SW480 (cell line): ENCODE data around the gene TBC1D13.
A peak's percentile ranks its signal among the peaks of the same experiment; 100 is the strongest.
"Not testable (repeated sequence)": the region's sequence is repeated elsewhere in the genome, so short reads cannot be mapped to it uniquely, and the experiment has no call there.

ENCODE experiments used
- DNase-seq: peaks from one replicate; pipeline ENCODE4 v3.0.0-alpha.2; 2016; ENCODE audit warnings: low spot score

The TBC1D13 gene

DNA sequence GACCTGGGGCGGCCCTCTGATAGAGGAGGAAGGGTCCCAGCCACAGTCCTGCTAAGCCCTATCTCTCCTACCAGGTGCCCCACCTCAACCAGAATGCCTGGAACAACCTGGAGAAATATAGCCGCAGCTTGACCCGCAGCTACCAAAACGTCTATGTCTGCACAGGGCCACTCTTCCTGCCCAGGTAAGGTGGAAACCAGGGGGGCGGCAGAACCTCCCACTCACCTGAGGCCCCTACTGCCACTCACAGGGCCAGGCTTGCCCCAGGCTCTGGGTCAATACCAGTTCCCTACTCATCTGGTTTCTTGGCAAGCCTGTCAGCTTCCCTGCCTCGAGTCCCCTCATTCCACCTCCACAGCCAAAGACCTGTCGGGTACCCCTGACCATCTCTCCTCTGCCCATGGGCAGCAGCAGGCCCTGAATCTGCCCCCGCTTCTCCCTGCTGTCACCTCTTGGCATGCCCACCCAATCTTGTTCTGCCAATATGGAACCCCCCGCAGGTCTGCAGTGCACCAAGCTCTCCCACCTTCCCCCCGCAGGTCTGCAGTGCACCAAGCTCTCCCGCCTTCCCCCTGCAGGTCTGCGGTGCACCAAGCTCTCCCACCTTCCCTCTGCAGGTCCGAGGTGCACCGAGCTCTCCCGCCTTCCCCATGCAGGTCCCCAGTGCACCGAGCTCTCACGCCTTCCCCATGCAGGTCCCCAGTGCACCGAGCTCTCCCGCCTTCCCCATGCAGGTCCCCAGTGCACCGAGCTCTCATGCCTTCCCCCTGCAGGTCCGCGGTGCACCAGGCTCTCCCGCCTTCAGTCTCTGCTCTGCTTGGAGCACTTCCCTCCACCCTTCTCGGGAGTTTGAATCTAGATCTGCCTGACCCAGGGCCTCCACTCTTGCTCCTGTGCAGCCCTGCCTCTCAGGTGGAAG, 33.9 kb downstream of the TBC1D13 start:
- DNase-seq, result no peak

DNA sequence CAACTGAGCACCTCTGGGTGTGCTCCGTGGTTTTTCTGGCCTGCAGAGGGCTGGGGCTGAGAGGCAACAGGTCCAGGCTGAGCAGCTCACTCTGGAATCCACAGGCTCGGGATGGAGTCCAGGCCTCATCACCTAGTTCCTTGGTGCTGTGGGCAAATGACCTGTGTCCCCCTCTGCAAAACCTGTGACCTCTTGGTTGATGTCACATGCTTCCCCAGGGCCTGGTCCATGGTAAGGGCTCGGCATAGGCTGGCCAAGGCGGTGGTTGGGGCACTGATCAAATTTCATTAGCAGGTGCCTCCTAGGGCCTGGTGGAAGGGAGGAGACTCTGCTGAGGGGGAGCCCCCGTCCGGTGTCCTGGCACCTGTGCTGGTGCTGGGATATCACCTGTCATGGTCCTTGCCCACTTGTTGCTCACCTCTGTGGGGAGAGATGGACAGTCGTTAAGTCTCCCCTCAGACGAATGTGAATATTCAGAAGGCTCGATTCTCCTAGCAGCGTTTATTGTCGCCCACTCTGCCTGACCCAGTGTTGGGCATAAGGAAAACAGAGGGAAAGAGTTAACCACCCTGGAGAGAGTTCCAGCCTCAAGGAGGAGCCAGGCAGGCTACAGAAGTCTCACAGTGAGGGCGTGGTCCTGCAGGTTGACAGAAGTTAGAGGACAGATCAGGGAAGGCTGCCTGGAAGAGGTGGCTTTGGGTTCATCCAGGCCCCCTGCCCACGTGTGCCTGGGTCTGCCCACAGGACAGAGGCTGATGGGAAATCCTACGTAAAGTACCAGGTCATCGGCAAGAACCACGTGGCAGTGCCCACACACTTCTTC, 34.7 kb downstream of the TBC1D13 start:
- DNase-seq, result no peak

DNA sequence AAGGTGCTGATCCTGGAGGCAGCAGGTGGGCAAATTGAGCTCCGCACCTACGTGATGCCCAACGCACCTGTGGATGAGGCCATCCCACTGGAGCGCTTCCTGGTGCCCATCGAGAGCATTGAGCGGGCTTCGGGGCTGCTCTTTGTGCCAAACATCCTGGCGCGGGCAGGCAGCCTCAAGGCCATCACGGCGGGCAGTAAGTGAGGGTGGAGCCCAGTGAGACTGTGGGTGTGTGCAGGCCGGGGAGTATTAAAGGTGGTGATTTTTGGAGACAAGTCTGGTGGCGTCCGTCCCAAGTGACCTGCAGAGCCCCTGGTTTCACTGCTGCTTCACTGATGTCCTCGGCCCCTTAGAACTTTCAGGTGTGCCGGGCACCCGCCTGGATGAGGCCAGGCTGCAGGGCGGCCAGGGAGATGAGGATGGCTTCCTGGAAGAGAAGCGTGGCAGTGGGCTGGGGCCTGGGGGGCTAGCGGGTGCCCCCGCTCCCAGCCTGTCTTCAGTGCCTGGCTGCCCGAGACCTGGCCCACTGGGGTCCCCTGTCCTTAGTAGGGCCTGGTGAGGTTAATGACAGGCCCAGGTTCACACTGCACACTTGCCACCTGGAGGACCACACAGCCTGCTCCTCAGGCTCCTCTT, 35.5 kb downstream of the TBC1D13 start:
- DNase-seq, result no peak

DNA sequence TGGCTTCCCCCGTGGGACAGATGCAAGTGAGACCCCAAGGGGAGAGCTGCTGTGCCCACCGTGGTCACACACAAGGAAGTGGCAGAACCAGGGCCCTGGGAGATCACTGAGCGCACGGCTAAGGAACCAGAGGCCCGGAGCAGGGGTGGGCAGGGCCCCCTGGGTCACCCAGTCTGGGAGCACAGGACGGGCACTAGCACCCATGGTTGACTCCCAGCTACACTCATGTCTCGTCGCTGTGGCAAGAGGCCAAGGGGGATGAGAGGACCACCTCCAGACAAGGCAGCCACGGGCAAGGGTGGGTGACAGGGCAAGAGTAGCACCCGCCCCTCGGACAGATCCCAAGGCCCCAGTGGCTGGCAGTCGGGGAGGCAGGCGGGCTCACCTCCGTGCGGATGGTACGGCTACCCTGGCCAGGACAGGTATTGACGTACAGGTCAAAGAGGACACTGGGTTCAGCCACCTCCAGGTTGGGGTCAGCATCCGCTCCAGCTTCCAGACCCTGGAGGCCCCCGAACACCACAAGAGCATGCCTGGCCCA, 36.4 kb downstream of the TBC1D13 start:
- DNase-seq, result no peak

- DNase-seq, result no peak
These were observed 36.9 kb downstream of the TBC1D13 start for GRCh38 chr9:128823903-128824406.

DNA sequence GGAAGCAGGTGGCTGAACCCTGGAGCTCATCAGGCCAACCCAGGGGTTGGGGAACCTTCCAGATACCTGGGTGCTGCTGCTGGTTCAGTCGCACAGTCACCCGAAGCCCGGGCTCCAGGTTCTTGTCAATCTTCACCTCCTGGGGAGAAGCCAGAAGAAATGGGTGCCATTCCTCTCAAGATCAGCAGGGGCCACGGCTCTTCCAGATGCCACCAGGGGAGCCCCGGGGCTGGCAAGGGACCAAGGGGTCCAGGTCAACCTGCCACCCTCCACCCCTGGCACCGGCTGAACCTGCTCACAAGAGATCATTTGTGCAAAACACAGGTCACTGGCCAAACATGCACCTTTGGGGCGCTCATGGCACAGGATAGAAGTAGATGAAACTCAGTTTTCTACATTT, 37.9 kb downstream of the TBC1D13 start:
- no peak for DNase-seq

- DNase-seq, result no peak
These were observed 39.1 kb downstream of the TBC1D13 start for GRCh38 chr9:128825923-128826700.

DNA sequence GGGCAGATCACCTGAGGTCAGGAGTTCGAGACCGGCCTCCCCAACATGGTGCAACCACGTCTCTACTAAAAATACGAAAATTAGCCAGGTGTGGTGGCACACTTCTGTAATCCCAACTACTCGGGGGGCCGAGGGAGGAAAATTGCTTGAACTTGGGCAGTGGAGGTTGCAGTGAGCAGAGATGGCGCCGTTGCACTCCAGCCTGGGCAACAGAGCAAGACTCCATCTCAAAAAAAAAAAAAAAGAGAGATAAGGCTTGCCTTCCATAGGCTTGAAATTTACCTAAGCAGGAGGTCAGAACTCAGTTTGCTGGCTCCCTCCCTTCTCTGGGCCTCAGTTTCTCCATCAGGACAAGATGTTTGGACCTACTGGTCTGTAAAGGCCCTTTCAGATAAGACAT, 41.2 kb downstream of the TBC1D13 start:
- DNase-seq, result no peak

DNA sequence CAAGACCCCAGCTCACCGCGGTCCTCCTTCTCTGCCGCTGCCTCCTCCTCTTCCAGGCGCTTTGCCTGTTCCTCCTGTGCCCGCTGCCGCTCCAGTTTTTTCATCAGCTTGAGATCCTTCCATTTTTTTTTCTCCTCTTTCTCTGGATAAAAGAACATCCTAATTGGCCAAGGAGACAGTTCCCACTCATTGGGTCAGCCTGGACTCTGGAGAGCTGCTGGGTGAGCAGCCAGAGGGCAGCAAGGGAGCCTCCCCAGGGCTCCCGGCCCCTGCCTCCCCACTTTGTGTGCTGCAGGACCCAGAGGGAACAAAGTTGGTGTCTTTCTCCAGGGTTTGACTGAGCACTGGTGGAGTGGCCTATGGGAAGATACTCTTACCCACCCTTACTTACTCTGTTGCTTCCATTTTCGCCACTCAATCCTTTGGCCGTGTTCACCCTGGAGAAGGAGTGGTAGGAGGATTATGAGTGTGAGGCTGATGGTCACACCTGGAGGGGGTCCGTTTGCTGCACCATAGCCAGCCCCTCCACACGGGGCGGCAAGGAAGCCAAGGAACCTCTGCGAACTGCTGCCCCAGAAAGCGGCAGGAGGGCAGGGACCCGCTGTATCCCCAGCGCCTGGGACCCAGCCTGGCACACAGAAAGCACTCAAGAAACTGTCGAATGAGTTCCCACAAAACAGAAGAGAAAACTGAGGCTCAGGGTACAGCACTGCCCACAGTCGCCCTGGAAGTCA, 41.8 kb downstream of the TBC1D13 start:
- no peak for DNase-seq

GRCh38 chr9:128829477-128830251, 42.6 kb downstream of the TBC1D13 start, which contains the start of gene SPOUT1:
SPOUT1 (minus strand) TSS chr9:128829794; CDS start chr9:128829780, 14 bp downstream.
- DNase-seq, result peak; percentile 94

- no peak for DNase-seq
These were observed 46.6 kb downstream of the TBC1D13 start for GRCh38 chr9:128833696-128834095.

GRCh38 chr9:128835246-128836210, 48.5 kb downstream of the TBC1D13 start:
- DNase-seq, result no peak

GRCh38 chr9:128836509-128837145, 49.6 kb downstream of the TBC1D13 start:
- DNase-seq, result no peak

- peak; percentile 93 for DNase-seq
These were observed 51.3 kb downstream of the TBC1D13 start for GRCh38 chr9:128838338-128838737.

- no peak for DNase-seq
These were observed 53.5 kb downstream of the TBC1D13 start for GRCh38 chr9:128840524-128840923.

GRCh38 chr9:128841694-128842492, 54.8 kb downstream of the TBC1D13 start:
- DNase-seq, result no peak

- not testable (repeated sequence) for DNase-seq
These were observed 56.1 kb downstream of the TBC1D13 start for GRCh38 chr9:128843171-128843570.
